Motor neuron (in vitro differentiated cells): ENCODE results near the gene NKX6-2. TPM values are rescaled to one million over a fixed set of nuclear protein-coding genes. Genes with fewer than 3 reads are reported as not detected.

Experiments used
- ATAC-seq, 8 experiments: fragments of 200-7000 bp; cut with Tn5 transposase; replicated peaks in 6 of 8; 2 replicates each; pipeline ENCODE4 v1.8.0; 2021; ENCODE audit warnings: mild to moderate bottlenecking in 8 of 8, moderate library complexity in 8 of 8
- H3K27ac ChIP-seq, 2 donors: fragments of 250-450 bp; sonication (Bioruptor Pico); 2 replicates each; pipeline ENCODE4 v1.9.0; 2021; ENCODE audit warnings: antibody characterized with exemption in 2 of 2, mild to moderate bottlenecking in 2 of 2, moderate library complexity in 1 of 2
- H3K4me1 ChIP-seq, 2 donors: fragments of 250-450 bp; sonication (Bioruptor Pico); replicated peaks in 1 of 2; 2 replicates each; pipeline ENCODE4 v1.6.1; 2021; ENCODE audit warnings: antibody characterized with exemption in 2 of 2, mild to moderate bottlenecking in 2 of 2, moderate library complexity in 1 of 2
- H3K4me3 ChIP-seq, 5 donors: fragments of 250-450 bp; sonication (Bioruptor Pico); 2 replicates each; pipeline ENCODE4 v1.9.0; 2021; ENCODE audit warnings: antibody characterized with exemption in 5 of 5, mild to moderate bottlenecking in 5 of 5, moderate library complexity in 4 of 5
- WGBS, 10 experiments: fragments of 450-650 bp; shearing (Covaris generic); methylation state at CpG; one replicate each; pipeline ENCODE4 v1.0.0; 2022; 5-methylcytosine and 5-hydroxymethylcytosine counted together
- in situ Hi-C, 9 experiments: fragments of 400-800 bp; cut with MboI; loops; one replicate each; pipeline ENCODE4 v1.15.0; 2021; ENCODE audit warnings: low sequenced_read_pairs in 9 of 9, low pct_unique_long_range_greater_than_20kb in 2 of 9; ENCODE audit not compliant: unreplicated experiment in 9 of 9
- total RNA-seq, 8 experiments: library from RNA; unstranded; fragments of 300-600 nt; gene quantifications; 2 replicates each; pipeline versions ENCODE4 v1.2.3 to v1.2.4, GENCODE V29; 2022

The NKX6-2 gene
- total RNA-seq, 8 experiments from 2014 or later, result 0.13 to 6.8 (median 0.61) TPM

GRCh38 chr10:132789659-132790148, 3.8 kb upstream of the NKX6-2 start:
- Histone ChIP-seq H3K4me1 (peaks cover 25 to 47% of the 10 kb centered on the region in 2 donors), H3K4me3 (no peak overlapping the region), H3K27ac (no peak overlapping the region)
- 90 to 100% methylated on average over 1 to 4 of the region's 15 CpGs; no CpG with 5 or more reads in 8 of the 10 experiments for WGBS, 10 experiments
- ATAC-seq, result no peak
- in situ Hi-C loops, result loop anchor here in 1 of 9 experiments (25.0 kb wide), 1 partner anchor 127 kb away; no protein-coding TSS in a partner anchor

DNA sequence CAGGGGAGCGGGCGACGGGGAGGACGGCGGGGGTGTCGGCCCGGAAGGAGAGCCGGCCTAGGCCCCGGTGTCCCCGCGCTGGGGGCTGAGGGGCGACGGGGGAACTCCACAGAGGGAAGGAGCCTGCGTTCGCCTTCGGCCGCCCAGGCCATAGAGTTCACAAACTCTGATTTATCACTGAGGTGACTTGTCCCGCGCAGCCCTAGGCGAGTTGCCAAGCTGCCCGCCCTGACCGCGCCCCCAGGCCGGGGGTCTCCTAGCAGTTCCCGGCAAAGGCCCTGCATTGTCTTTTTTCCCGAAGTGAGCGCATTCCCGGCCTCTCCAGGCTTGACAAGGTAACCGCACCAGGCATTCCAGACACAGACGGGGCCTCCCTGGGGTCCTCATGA, 2.9 kb upstream of the NKX6-2 start:
- H3K4me3 ChIP-seq, result peak overlapping the region in 2 of 5 donors; percentile 14 to 24
- peak in 1 of 8 experiments; percentile 4 for ATAC-seq
- H3K4me1 ChIP-seq, result peaks cover 21 to 49% of the 10 kb centered on the region in 2 donors
- no peak overlapping the region for H3K27ac ChIP-seq
- 0 to 13% (median 7%) methylated on average over 2 to 3 of the region's 30 CpGs; no CpG with 5 or more reads in 7 of the 10 experiments for WGBS, 10 experiments
- in situ Hi-C loops, result loop anchor here in 1 of 9 experiments (25.0 kb wide), 1 partner anchor 127 kb away; no protein-coding TSS in a partner anchor

GRCh38 chr10:132788180-132788830, 2.4 kb upstream of the NKX6-2 start:
- WGBS, 10 experiments, result no CpG with 5 or more reads among the region's 79 CpGs
- H3K27ac ChIP-seq, result no peak overlapping the region
- H3K4me3 ChIP-seq, result peak overlapping the region in 3 of 5 donors; percentile 14 to 24 (median 14)
- ATAC-seq, result peak; percentile 12 to 60 (median 47)
- H3K4me1 ChIP-seq, result peaks cover 18 to 49% of the 10 kb centered on the region in 2 donors
- in situ Hi-C loops, result loop anchor here in 1 of 9 experiments (25.0 kb wide), 1 partner anchor 126 kb away; no protein-coding TSS in a partner anchor

DNA sequence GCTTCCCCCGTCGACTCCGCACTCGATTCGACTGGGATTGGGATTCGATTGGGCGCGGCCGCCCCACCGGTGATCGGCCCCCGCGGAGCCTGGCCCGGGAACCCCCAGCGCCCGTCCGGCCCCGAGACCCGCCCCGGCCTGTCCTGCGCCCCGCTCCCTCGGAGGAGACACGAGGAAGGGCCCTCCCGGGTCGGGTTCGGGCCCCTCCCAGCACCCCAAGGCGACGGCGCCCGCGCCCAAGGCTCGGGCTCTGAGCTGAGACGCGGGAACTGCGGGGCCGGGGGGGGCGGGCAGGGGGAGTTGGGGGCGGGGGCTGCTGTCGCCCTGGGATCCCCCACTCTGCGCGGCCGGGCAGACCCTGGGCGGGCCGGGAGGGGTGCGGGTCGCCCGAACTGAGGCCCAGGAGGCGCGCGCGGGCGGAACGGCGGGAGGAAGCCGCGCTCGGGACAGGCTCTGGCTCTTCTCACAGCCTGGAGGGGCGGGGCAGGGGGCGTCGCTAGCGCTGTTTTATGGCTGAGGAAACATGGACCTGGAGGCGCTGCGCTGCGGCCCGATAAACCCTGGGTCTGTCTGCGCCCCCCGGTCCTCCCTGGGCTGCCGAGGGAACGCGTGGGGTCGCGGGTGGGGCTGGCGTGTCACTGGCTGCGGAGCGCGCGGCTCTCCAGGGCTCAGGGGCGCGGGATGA, 1.7 kb upstream of the NKX6-2 start:
- in situ Hi-C loops, result loop anchor here in 1 of 9 experiments (25.0 kb wide), 1 partner anchor 125 kb away; no protein-coding TSS in a partner anchor

DNA sequence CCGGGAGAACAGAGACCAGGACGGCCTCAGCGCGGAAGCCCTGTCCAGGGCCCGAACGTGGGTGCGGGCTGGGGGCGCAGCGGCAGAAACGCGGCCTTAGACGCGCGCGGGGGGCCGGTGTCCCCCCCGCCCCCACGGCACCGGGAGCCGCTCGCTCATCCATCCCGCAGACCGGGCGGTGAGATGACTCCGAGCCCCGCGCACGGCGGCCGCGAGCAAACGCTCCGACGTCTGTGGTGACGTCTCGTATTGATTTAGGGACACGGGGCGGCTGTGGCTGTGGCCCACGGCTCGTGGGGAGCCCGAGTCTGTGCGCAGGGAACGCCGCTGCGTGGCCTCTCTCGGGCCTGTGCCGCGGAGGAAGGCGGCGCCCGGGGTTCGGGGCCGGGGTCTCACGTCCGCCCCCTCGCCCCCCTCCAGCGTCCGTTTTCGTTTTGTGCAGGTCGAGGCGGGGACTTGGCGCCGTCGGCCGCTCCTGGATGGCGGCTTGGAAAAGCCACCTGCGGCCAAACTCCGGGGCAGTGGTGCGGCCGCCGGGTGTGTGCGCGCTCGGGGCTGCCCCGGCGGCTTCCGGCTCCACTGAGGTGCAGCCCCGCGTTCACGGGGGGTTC, 1.0 kb upstream of the NKX6-2 start:
- Histone ChIP-seq H3K27ac (no peak overlapping the region), H3K4me3 (peak overlapping the region in 2 of 5 donors; percentile 30 to 45), H3K4me1 (peaks cover 17 to 50% of the 10 kb centered on the region in 2 donors)
- WGBS, 10 experiments, result 10% methylated on average over 2 of the region's 80 CpGs; no CpG with 5 or more reads in 9 of the 10 experiments
- no peak for ATAC-seq
- in situ Hi-C loops, result loop anchor here in 1 of 9 experiments (25.0 kb wide), 1 partner anchor 125 kb away; no protein-coding TSS in a partner anchor

More for the DNA sequence above, 1.7 kb upstream of the NKX6-2 start:
- peak in 6 of 8 experiments; percentile 30 to 59 (median 35) for ATAC-seq
- peaks cover 17 to 50% of the 10 kb centered on the region in 2 donors for H3K4me1 ChIP-seq
- peak overlapping the region in 3 of 5 donors; percentile 14 to 24 (median 14) for H3K4me3 ChIP-seq
- H3K27ac ChIP-seq, result no peak overlapping the region
- no CpG with 5 or more reads among the region's 80 CpGs for WGBS, 10 experiments

DNA sequence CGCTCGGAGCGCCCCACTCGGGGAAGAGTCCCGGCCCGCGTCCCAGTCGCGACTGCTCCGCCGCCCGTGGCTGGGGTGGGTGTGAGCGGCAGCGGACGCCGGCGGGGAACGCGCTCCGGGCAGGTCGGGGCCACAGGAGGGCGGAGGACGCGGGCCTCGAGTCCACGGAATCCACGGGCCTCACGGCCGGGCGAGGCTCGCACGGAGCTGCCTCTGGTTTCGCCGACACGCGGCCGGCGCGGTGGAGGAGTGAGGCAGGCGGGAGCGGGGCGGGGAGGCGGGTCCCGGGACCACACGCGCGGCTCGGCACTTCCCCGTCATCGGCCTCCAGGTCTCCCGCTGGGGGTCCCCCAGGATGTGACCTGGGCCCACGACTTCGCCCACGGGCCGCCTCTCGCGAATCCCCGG, 533 bp upstream of the NKX6-2 start:
- peaks cover 17 to 50% of the 10 kb centered on the region in 2 donors for H3K4me1 ChIP-seq
- H3K27ac ChIP-seq, result no peak overlapping the region
- peak in 1 of 8 experiments; percentile 14 for ATAC-seq
- WGBS, 10 experiments, result 0 to 5% (median 0%) methylated on average over 1 to 8 of the region's 58 CpGs; no CpG with 5 or more reads in 7 of the 10 experiments
- in situ Hi-C loops, result loop anchor here in 1 of 9 experiments (25.0 kb wide), 1 partner anchor 124 kb away; no protein-coding TSS in a partner anchor
- H3K4me3 ChIP-seq, result peak overlapping the region in 4 of 5 donors; percentile 20 to 45 (median 37)

DNA sequence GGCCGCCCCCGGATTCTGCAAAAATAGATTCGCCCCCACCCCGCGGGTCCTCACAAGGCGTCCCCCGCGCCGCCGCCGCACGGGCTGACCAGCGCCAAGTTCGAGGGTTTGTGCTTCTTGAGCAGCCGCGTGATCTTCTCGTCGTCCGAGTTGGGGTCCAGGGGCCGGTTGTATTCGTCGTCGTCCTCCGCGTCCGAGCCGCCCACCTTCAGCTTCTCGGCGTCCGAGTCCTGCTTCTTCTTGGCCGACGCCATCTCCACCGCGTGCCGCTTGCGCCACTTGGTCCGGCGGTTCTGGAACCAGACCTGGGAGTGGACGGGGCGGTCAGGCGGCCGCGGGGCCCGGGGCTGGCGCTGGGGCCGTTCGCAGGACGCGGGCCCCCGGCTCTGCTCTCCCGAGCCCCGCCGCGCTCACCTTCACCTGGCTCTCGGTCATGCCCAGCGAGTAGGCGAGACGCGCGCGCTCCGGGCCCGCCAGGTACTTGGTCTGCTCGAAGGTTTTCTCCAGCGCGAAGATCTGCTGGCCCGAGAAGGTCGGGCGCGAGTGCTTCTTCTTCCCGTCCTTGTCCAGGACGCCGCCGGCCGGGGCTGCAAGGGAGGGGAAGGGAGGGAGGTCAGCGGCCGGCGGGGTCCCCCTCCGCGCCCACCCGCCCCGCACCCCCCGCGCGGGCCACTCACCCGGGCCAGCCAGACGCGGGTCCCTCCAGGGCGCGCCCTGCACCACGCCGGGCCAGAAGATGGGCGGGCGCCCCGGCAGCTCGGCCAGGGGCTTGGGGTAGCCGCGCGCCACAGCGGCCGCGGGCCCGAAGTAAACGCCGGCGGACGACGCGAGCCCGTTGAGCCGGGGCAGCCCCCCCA, 853 bp downstream of the NKX6-2 start:
- H3K27ac ChIP-seq, result no peak overlapping the region
- WGBS, 10 experiments, result 6 to 48% methylated on average over 8 to 22 of the region's 111 CpGs; no CpG with 5 or more reads in 8 of the 10 experiments

DNA sequence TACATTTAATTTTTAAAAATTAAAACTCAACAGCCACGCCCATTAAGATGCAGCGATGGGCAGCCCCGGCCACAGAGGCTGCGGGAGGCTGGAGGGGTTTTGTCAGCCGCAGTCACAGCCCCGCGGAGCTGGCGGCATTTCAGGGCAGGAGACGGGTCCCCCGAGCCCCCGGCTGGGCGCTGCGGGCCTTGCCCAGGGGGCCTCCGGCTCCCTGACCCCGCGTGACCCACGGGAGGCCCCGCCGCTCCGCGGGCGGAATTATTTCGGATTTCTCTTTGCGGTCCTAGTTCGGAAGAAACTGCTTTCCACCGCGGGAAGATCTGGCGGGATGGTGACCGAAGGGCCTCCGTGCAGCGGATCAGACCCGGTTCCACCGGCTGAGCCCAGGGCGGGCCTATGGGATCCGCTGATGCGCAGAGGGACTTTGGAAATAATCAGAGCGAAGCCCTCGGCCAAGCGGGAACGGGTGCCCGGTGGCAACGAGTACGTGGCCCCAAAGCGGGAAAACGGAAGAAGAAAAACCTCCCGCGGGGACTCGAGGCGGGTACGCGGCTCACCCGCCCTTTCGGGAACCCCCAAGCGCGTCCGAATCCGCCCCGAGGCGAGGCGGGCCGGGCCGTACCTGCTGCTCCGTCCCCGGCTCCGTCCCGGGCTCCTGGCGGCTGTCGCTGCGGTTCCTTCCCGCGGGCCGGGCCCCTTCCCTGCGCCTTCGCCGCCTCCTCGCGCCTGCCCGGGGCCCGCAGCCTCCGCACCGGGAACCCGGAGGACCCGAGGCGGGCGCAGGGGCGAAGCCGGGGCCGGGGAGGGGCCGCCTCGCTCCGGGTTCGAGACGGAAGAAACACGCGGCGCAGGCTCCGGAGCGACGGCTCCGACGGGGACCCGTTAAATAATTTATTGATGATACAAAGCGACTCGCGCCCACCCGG, 1.7 kb downstream of the NKX6-2 start:
- Histone ChIP-seq H3K27ac (no peak overlapping the region), H3K4me3 (peak overlapping the region in 3 of 5 donors; percentile 4 to 45 (median 30)), H3K4me1 (peaks cover 17 to 42% of the 10 kb centered on the region in 2 donors)
- no peak for ATAC-seq
- WGBS, 10 experiments, result 0 to 93% (median 20%) methylated on average over 1 to 16 of the region's 106 CpGs; no CpG with 5 or more reads in 1 of the 10 experiments
- in situ Hi-C loops, result loop anchor here in 1 of 9 experiments (25.0 kb wide), 1 partner anchor 122 kb away; no protein-coding TSS in a partner anchor

More for the DNA sequence above, 853 bp downstream of the NKX6-2 start:
- Histone ChIP-seq H3K4me3 (peak overlapping the region; percentile 6 to 45 (median 30)), H3K4me1 (peaks cover 17 to 44% of the 10 kb centered on the region in 2 donors)
- in situ Hi-C loops, result loop anchor here in 1 of 9 experiments (25.0 kb wide), 1 partner anchor 123 kb away; no protein-coding TSS in a partner anchor
- ATAC-seq, result peak in 6 of 8 experiments; percentile 6 to 40 (median 34)

DNA sequence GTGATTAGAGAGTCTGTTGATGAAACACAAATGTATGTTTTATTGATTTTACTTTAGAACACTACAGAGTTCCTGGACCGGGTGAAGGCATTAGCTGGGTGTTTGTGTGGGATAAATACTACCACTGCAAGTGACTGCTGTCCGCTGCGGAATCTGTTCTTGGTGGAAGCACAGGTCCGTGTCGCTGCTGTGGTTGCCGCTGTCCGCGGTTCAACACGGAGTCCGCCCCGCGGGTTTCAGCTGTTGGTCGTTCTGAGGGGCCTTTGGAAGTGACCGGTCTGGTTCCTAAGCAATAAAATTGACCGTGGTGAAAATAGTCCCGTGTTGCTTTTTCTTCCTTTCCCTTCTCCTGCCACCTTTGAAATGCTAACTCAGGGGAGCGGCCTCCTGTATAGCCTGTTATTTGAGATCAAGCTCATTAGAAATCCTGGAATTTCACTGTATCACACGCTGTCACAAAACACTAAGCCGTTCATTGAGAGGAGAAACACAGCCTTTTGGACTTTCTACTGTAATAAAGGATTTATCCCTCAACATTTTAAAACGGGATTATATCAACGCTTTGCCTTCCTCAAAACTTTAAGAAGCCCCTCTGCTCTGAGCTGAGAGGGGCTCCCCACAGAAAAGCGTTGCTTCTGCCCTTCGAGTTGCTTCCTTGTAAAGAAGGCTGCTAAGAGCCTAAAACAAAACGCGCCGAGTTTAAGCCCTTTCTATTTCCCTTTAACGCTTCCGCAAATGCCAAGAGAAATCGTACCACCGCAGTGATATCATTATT, 2.6 kb downstream of the NKX6-2 start:
- in situ Hi-C loops, result loop anchor here in 1 of 9 experiments (25.0 kb wide), 1 partner anchor 121 kb away; no protein-coding TSS in a partner anchor
- Histone ChIP-seq H3K4me3 (peak overlapping the region in 1 of 5 donors; percentile 30), H3K27ac (no peak overlapping the region), H3K4me1 (peaks cover 16 to 34% of the 10 kb centered on the region in 2 donors)
- 10 to 96% (median 41%) methylated on average over 3 to 30 of the region's 30 CpGs for WGBS, 10 experiments
- ATAC-seq, result no peak

- in situ Hi-C loops, result loop anchor here in 1 of 9 experiments (25.0 kb wide), 1 partner anchor 119 kb away; no protein-coding TSS in a partner anchor
- Histone ChIP-seq H3K27ac (no peak overlapping the region), H3K4me3 (no peak overlapping the region), H3K4me1 (peaks cover 12 to 22% of the 10 kb centered on the region in 2 donors)
- WGBS, 10 experiments, result 60 to 100% (median 95%) methylated on average over 1 to 10 of the region's 20 CpGs; no CpG with 5 or more reads in 6 of the 10 experiments
- ATAC-seq, result no peak
Measured at GRCh38 chr10:132781556-132781955, 4.4 kb downstream of the NKX6-2 start.
